Measurements from ENCODE around the gene TLE4.
"Not testable (repeated sequence)": the region's sequence is repeated elsewhere in the genome, so short reads cannot be mapped to it uniquely, and the experiment has no call there.

Gene TLE4

GRCh38 chr9:79736051-79736450 is 164.3 kb downstream of the TLE4 start:
- Histone ChIP-seq H3K36me3 (ENCODE audit: insufficient read depth, low read length) (no peaks in the 10 kb centered on the region), H3K9me3 (ENCODE audit: control insufficient read depth, insufficient read depth, low read length) (no peaks in the 10 kb centered on the region), H3K9ac (ENCODE audit: low read depth, low read length) (no peak overlapping the region), H3K4me1 (ENCODE audit: insufficient read depth, low read length) (no peaks in the 10 kb centered on the region)

GRCh38 chr9:79741381-79741780 is 169.6 kb downstream of the TLE4 start:
- Histone ChIP-seq H3K9me3 (ENCODE audit: control insufficient read depth, insufficient read depth, low read length) (no peaks in the 10 kb centered on the region), H3K36me3 (ENCODE audit: insufficient read depth, low read length) (no peaks in the 10 kb centered on the region), H3K9ac (ENCODE audit: low read depth, low read length) (no peak overlapping the region), H3K4me1 (ENCODE audit: insufficient read depth, low read length) (no peaks in the 10 kb centered on the region; the same call in 1 of the 2 replicates)

GRCh38 chr9:79742110-79742721 is 170.5 kb downstream of the TLE4 start:
- Histone ChIP-seq H3K9ac (ENCODE audit: low read depth, low read length) (no peak overlapping the region), H3K4me1 (ENCODE audit: insufficient read depth, low read length) (no peaks in the 10 kb centered on the region; the same call in 1 of the 2 replicates), H3K36me3 (ENCODE audit: insufficient read depth, low read length) (no peaks in the 10 kb centered on the region), H3K9me3 (ENCODE audit: control insufficient read depth, insufficient read depth, low read length) (no peaks in the 10 kb centered on the region)

GRCh38 chr9:79744521-79744920 is 172.8 kb downstream of the TLE4 start:
- no peak overlapping the region for H3K9ac ChIP-seq (ENCODE audit: low read depth, low read length)
- H3K9me3 ChIP-seq (ENCODE audit: control insufficient read depth, insufficient read depth, low read length), result no peaks in the 10 kb centered on the region
- H3K4me1 ChIP-seq (ENCODE audit: insufficient read depth, low read length), result no peaks in the 10 kb centered on the region; the same call in 1 of the 2 replicates
- H3K36me3 ChIP-seq (ENCODE audit: insufficient read depth, low read length), result no peaks in the 10 kb centered on the region

- Histone ChIP-seq H3K9me3 (ENCODE audit: control insufficient read depth, insufficient read depth, low read length) (no peaks in the 10 kb centered on the region; the same call in 1 of the 2 replicates), H3K36me3 (ENCODE audit: insufficient read depth, low read length) (no peaks in the 10 kb centered on the region), H3K4me1 (ENCODE audit: insufficient read depth, low read length) (no peaks in the 10 kb centered on the region; the same call in 1 of the 2 replicates), H3K9ac (ENCODE audit: low read depth, low read length) (no peak overlapping the region)
These were observed 174.1 kb downstream of the TLE4 start for GRCh38 chr9:79745752-79746336.

GRCh38 chr9:79751895-79752466 is 180.2 kb downstream of the TLE4 start:
- not testable (repeated sequence) for H3K4me1 ChIP-seq (ENCODE audit: insufficient read depth, low read length); H3K9ac ChIP-seq (ENCODE audit: low read depth, low read length); H3K36me3 ChIP-seq (ENCODE audit: insufficient read depth, low read length); H3K9me3 ChIP-seq (ENCODE audit: control insufficient read depth, insufficient read depth, low read length)

- Histone ChIP-seq H3K4me1 (ENCODE audit: insufficient read depth, low read length) (no peaks in the 10 kb centered on the region), H3K36me3 (ENCODE audit: insufficient read depth, low read length) (no peaks in the 10 kb centered on the region), H3K9me3 (ENCODE audit: control insufficient read depth, insufficient read depth, low read length) (peaks cover 5% of the 10 kb centered on the region; the same call in 1 of the 2 replicates), H3K9ac (ENCODE audit: low read depth, low read length) (no peak overlapping the region)
These were observed 184.6 kb downstream of the TLE4 start for GRCh38 chr9:79756414-79756813.

GRCh38 chr9:79757074-79757473 is 185.3 kb downstream of the TLE4 start:
- Histone ChIP-seq H3K9ac (ENCODE audit: low read depth, low read length) (no peak overlapping the region), H3K36me3 (ENCODE audit: insufficient read depth, low read length) (no peaks in the 10 kb centered on the region), H3K4me1 (ENCODE audit: insufficient read depth, low read length) (no peaks in the 10 kb centered on the region), H3K9me3 (ENCODE audit: control insufficient read depth, insufficient read depth, low read length) (peaks cover under 1% of the 10 kb centered on the region; the same call in 1 of the 2 replicates)

- H3K9me3 ChIP-seq (ENCODE audit: control insufficient read depth, insufficient read depth, low read length), result no peaks in the 10 kb centered on the region
- no peak overlapping the region for H3K9ac ChIP-seq (ENCODE audit: low read depth, low read length)
- H3K4me1 ChIP-seq (ENCODE audit: insufficient read depth, low read length), result no peaks in the 10 kb centered on the region
- no peaks in the 10 kb centered on the region for H3K36me3 ChIP-seq (ENCODE audit: insufficient read depth, low read length)
These were observed 186.3 kb downstream of the TLE4 start for GRCh38 chr9:79757881-79758669.

- H3K9me3 ChIP-seq (ENCODE audit: control insufficient read depth, insufficient read depth, low read length), result no peaks in the 10 kb centered on the region
- no peaks in the 10 kb centered on the region for H3K4me1 ChIP-seq (ENCODE audit: insufficient read depth, low read length)
- no peak overlapping the region for H3K9ac ChIP-seq (ENCODE audit: low read depth, low read length)
- H3K36me3 ChIP-seq (ENCODE audit: insufficient read depth, low read length), result no peaks in the 10 kb centered on the region
These were observed 187.7 kb downstream of the TLE4 start for GRCh38 chr9:79759460-79759859.

GRCh38 chr9:79762070-79762469 is 190.3 kb downstream of the TLE4 start:
- H3K4me1 ChIP-seq (ENCODE audit: insufficient read depth, low read length), result no peaks in the 10 kb centered on the region
- H3K36me3 ChIP-seq (ENCODE audit: insufficient read depth, low read length), result no peaks in the 10 kb centered on the region
- H3K9ac ChIP-seq (ENCODE audit: low read depth, low read length), result no peak overlapping the region
- H3K9me3 ChIP-seq (ENCODE audit: control insufficient read depth, insufficient read depth, low read length), result no peaks in the 10 kb centered on the region

- Histone ChIP-seq H3K36me3 (ENCODE audit: insufficient read depth, low read length) (no peaks in the 10 kb centered on the region), H3K4me1 (ENCODE audit: insufficient read depth, low read length) (no peaks in the 10 kb centered on the region), H3K9ac (ENCODE audit: low read depth, low read length) (no peak overlapping the region)
These were observed 192.0 kb downstream of the TLE4 start for GRCh38 chr9:79763671-79764285.

GRCh38 chr9:79764374-79764773 is 192.6 kb downstream of the TLE4 start:
- no peaks in the 10 kb centered on the region for H3K36me3 ChIP-seq (ENCODE audit: insufficient read depth, low read length)
- no peaks in the 10 kb centered on the region for H3K9me3 ChIP-seq (ENCODE audit: control insufficient read depth, insufficient read depth, low read length)
- H3K9ac ChIP-seq (ENCODE audit: low read depth, low read length), result no peak overlapping the region
- H3K4me1 ChIP-seq (ENCODE audit: insufficient read depth, low read length), result no peaks in the 10 kb centered on the region

More at GRCh38 chr9:79763671-79764285, 192.0 kb downstream of the TLE4 start:
- no peaks in the 10 kb centered on the region for H3K9me3 ChIP-seq (ENCODE audit: control insufficient read depth, insufficient read depth, low read length)

- Histone ChIP-seq H3K9me3 (ENCODE audit: control insufficient read depth, insufficient read depth, low read length) (no peaks in the 10 kb centered on the region), H3K36me3 (ENCODE audit: insufficient read depth, low read length) (no peaks in the 10 kb centered on the region), H3K9ac (ENCODE audit: low read depth, low read length) (no peak overlapping the region)
These were observed 193.7 kb downstream of the TLE4 start for GRCh38 chr9:79765466-79765865.

More at GRCh38 chr9:79765466-79765865, 193.7 kb downstream of the TLE4 start:
- H3K4me1 ChIP-seq (ENCODE audit: insufficient read depth, low read length), result no peaks in the 10 kb centered on the region
